HEK293 (cell line): ENCODE results near the gene IL17C.

ENCODE experiments used
- CTCF ChIA-PET: fragments of 350-600 bp; formaldehyde crosslinking; extraction: SDS; loops from one replicate; lab custom pipeline; 2021; ENCODE audit warnings: antibody characterized with exemption; lab: Yijun Ruan, JAX
- POLR2A ChIA-PET: fragments of 300-600 bp; formaldehyde crosslinking; extraction: SDS; loops from one replicate; lab custom pipeline; 2020; ENCODE audit warnings: antibody characterized with exemption, inconsistent platforms; lab: Yijun Ruan, JAX
- H3K27ac ChIP-seq: fragments of 200-500 bp; sonication (Bioruptor generic); 2 replicates; pipeline ENCODE4 v1.5.1; 2014; ENCODE audit warnings: low read depth, low read length, control low read depth, inconsistent platforms; ENCODE audit errors: extremely low read depth
- H3K36me3 ChIP-seq, 2 experiments: fragments of 200-500 bp in 1 of 2; sonication (Bioruptor generic) in 1 of 2; 1 replicate in 1 of 2; 2 replicates in 1 of 2; pipeline ENCODE4 v1.5.1; 2014 to 2017; ENCODE audit warnings: inconsistent platforms in 2 of 2, low read length in 2 of 2; ENCODE audit not compliant: control insufficient read depth in 2 of 2, insufficient read depth in 1 of 2
- H3K4me1 ChIP-seq: fragments of 200-500 bp; sonication (Bioruptor generic); 2 replicates; pipeline ENCODE4 v1.5.1; 2014; ENCODE audit warnings: mild to moderate bottlenecking, low read length, inconsistent platforms; ENCODE audit not compliant: control insufficient read depth, insufficient read depth
- H3K4me3 ChIP-seq: 2 replicates; pipeline ENCODE4 v1.5.1; 2011; ENCODE audit warnings: low read depth, mild to moderate bottlenecking, control low read depth, low read length, moderate library complexity
- H3K9me3 ChIP-seq: fragments of 200-500 bp; sonication (Bioruptor generic); 2 replicates; pipeline ENCODE4 v1.5.1; 2014; ENCODE audit warnings: low read depth, low read length, inconsistent platforms; ENCODE audit not compliant: control insufficient read depth, insufficient read depth
- FEZF1 ChIP-seq: fragments of 450-650 bp; formaldehyde crosslinking; IDR thresholded peaks from 2 replicates; pipeline ENCODE4 v1.5.1; 2016; ENCODE audit warnings: missing biosample characterization, missing genetic modification characterization
- GLI2 ChIP-seq: fragments of 450-650 bp; formaldehyde crosslinking; IDR thresholded peaks from 2 replicates; pipeline ENCODE4; 2017; ENCODE audit warnings: missing biosample characterization, missing genetic modification characterization, low read depth, borderline replicate concordance
- KLF16 ChIP-seq: fragments of 450-650 bp; formaldehyde crosslinking; IDR thresholded peaks from 2 replicates; pipeline ENCODE4 v1.5.1; 2017; ENCODE audit warnings: missing biosample characterization, missing genetic modification characterization
- SALL2 ChIP-seq: fragments of 450-650 bp; formaldehyde crosslinking; IDR thresholded peaks from 2 replicates; pipeline ENCODE4 v1.5.0; 2017; ENCODE audit warnings: missing biosample characterization, mild to moderate bottlenecking, missing genetic modification characterization, borderline replicate concordance
- SCRT1 ChIP-seq: fragments of 450-650 bp; formaldehyde crosslinking; IDR thresholded peaks from 2 replicates; pipeline ENCODE4 v1.5.1; 2016; ENCODE audit warnings: missing biosample characterization, missing genetic modification characterization, borderline replicate concordance
- SETDB1 ChIP-seq: IDR thresholded peaks from one replicate; pipeline ENCODE4 v1.6.1; 2017; ENCODE audit warnings: mild to moderate bottlenecking, low read length, moderate library complexity, mixed read lengths; ENCODE audit not compliant: insufficient read length
- SP2 ChIP-seq: fragments of 450-650 bp; formaldehyde crosslinking; IDR thresholded peaks from 2 replicates; pipeline ENCODE4 v1.5.1; 2016; ENCODE audit warnings: missing biosample characterization, missing genetic modification characterization
- TCF7L2 ChIP-seq: IDR thresholded peaks from 2 replicates; pipeline ENCODE4 v1.6.1; 2011; ENCODE audit warnings: low read depth, mild to moderate bottlenecking, inconsistent platforms, low read length, moderate library complexity, borderline replicate concordance
- YY1 ChIP-seq: fragments of 450-650 bp; formaldehyde crosslinking; IDR thresholded peaks from 2 replicates; pipeline ENCODE4 v1.5.1; 2018; ENCODE audit warnings: missing biosample characterization, missing genetic modification characterization
- ZBTB17 ChIP-seq: fragments of 450-650 bp; formaldehyde crosslinking; IDR thresholded peaks from 2 replicates; pipeline ENCODE4 v1.5.1; 2016; ENCODE audit warnings: missing biosample characterization, missing genetic modification characterization
- ZNF211 ChIP-seq: fragments of 450-650 bp; formaldehyde crosslinking; IDR thresholded peaks from 2 replicates; pipeline ENCODE4 v1.5.1; 2016; ENCODE audit warnings: low read depth, missing biosample characterization, missing genetic modification characterization
- ZNF223 ChIP-seq: fragments of 450-650 bp; formaldehyde crosslinking; IDR thresholded peaks from 2 replicates; pipeline ENCODE4 v1.5.1; 2016; ENCODE audit warnings: missing biosample characterization, missing genetic modification characterization
- ZNF311 ChIP-seq: fragments of 450-650 bp; formaldehyde crosslinking; IDR thresholded peaks from 2 replicates; pipeline ENCODE4 v1.5.1; 2017; ENCODE audit warnings: missing biosample characterization, missing genetic modification characterization, borderline replicate concordance
- ZNF335 ChIP-seq: fragments of 450-650 bp; formaldehyde crosslinking; conservative IDR thresholded peaks from 2 replicates; pipeline ENCODE4 v1.5.1; 2016; ENCODE audit warnings: missing biosample characterization, missing genetic modification characterization
- ZNF354C ChIP-seq: fragments of 450-650 bp; formaldehyde crosslinking; IDR thresholded peaks from 2 replicates; pipeline ENCODE4 v1.5.1; 2016; ENCODE audit warnings: missing biosample characterization, missing genetic modification characterization, low read depth, borderline replicate concordance
- ZNF366 ChIP-seq: fragments of 450-650 bp; formaldehyde crosslinking; conservative IDR thresholded peaks from 2 replicates; pipeline ENCODE4 v1.5.1; 2016; ENCODE audit warnings: missing biosample characterization, missing genetic modification characterization
- ZNF391 ChIP-seq: fragments of 450-650 bp; formaldehyde crosslinking; IDR thresholded peaks from 2 replicates; pipeline ENCODE4 v1.5.1; 2016; ENCODE audit warnings: low read depth, missing biosample characterization, missing genetic modification characterization, borderline replicate concordance
- ZNF501 ChIP-seq: fragments of 450-650 bp; formaldehyde crosslinking; IDR thresholded peaks from 2 replicates; pipeline ENCODE4 v1.5.1; 2016; ENCODE audit warnings: missing biosample characterization, missing genetic modification characterization
- ZNF629 ChIP-seq: fragments of 450-650 bp; formaldehyde crosslinking; IDR thresholded peaks from 2 replicates; pipeline ENCODE4 v1.5.1; 2017; ENCODE audit warnings: missing biosample characterization, missing genetic modification characterization
- ZNF664 ChIP-seq: fragments of 450-650 bp; formaldehyde crosslinking; IDR thresholded peaks from 2 replicates; pipeline ENCODE4 v1.5.1; 2016; ENCODE audit warnings: missing biosample characterization, missing genetic modification characterization
- ZXDB ChIP-seq: fragments of 450-650 bp; formaldehyde crosslinking; IDR thresholded peaks from 2 replicates; pipeline ENCODE4 v1.5.1; 2016; ENCODE audit warnings: missing biosample characterization, missing genetic modification characterization
- TF ChIP-seq, protein P1 (sequence below): fragments of 450-650 bp; formaldehyde crosslinking; IDR thresholded peaks from 2 replicates; pipeline ENCODE4 v1.5.1; 2016; ENCODE audit warnings: missing biosample characterization, missing genetic modification characterization
- TF ChIP-seq, protein P2 (sequence below): fragments of 450-650 bp; formaldehyde crosslinking; IDR thresholded peaks from 2 replicates; pipeline ENCODE4 v1.5.1; 2017; ENCODE audit warnings: missing biosample characterization, missing genetic modification characterization
- TF ChIP-seq, protein P3 (sequence below): fragments of 450-650 bp; formaldehyde crosslinking; IDR thresholded peaks from 2 replicates; pipeline ENCODE4 v1.5.1; 2016; ENCODE audit warnings: missing biosample characterization, missing genetic modification characterization
- TF ChIP-seq, protein P4 (sequence below): fragments of 450-650 bp; formaldehyde crosslinking; IDR thresholded peaks from 2 replicates; pipeline ENCODE4 v1.5.1; 2016; ENCODE audit warnings: missing biosample characterization, missing genetic modification characterization, borderline replicate concordance
- TF ChIP-seq, protein P5 (sequence below): fragments of 450-650 bp; formaldehyde crosslinking; IDR thresholded peaks from 2 replicates; pipeline ENCODE4 v1.5.1; 2017; ENCODE audit warnings: missing biosample characterization, missing genetic modification characterization

Gene IL17C

DNA sequence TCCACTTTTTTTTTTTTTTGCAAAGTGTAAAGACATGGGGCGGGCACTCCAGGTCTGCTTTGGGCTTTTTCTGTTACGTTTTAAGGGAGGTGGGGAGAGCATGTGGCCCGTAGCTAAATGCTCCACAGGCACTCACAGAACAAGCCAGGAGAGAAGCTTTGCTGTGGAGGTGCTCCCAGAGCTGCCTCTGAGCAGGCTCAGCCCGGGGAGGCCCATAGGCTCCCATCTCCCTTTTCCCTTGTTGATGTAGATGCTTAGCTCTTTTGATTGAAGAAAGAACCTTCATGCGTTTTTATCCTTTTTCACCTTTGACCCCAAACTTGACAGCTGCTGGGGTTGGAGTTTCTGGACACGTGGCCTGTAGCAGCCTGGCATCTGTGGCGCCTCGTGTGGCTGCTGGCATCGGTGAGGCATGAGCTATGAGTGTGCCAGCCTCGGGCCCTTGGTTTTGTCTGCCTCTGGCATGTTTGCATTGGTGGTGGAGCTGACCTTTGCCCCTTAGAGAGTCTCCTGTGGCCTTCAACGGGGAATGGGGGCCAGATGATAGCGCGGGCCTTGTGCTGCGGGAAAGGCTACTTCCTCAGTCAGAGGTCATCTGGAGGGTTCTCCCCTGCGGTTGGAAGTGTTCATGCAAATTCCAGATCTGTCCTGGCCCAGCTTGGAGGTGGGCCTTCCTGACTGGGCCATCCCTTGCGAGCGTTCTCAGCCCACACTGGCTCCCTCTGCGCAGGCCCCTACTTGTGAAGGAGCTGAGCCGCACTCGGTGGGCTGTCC is 20.0 kb upstream of the IL17C start:
- POLR2A ChIA-PET = no interaction called here
- CTCF ChIA-PET = interaction anchor here (0.6 to 2.4 kb wide), 4 partner anchors 9 to 18 kb away, joined by 3 to 15 read pairs (median 6); no protein-coding TSS in a partner anchor

DNA sequence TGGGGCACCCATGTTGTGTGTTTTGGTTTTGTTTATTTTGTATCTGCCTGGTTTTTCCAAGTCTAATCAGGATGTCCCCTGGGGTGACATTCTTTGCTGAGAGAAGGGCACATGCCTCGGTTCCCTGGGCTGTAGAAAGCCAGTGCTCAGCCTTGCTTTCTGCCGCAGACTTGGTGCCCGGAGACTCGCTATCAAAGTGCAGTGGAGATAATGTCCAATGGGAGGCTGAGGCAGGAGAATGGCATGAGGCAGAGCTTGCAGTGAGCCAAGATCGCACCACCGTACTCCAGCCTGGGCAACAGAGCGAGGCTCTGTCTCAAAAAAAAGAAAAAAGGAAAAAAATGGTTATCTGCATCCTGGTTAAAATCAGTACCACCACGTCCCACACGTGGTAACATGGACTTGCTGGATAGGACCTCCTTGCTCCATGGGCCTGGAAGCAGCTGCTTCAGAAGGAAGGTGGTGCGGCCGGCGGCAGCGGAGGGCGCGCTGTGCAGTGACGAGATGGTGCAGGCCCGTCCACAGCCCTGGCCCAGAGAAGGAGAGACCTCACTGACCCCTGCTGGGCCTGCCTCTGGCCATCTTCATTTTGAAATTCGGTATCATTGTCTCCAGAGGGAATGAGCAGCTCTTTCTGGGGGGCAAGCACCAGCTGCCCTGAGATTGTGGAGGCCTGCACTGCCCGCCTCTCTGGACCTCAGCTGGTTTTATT is 19.3 kb upstream of the IL17C start:
- no peaks in the 10 kb centered on the region for H3K9me3 ChIP-seq
- CTCF ChIA-PET = interaction anchor here (0.6 to 2.4 kb wide), 5 partner anchors 8 to 165 kb away, joined by 3 to 15 read pairs (median 4); no protein-coding TSS in a partner anchor
- no peak overlapping the region for H3K4me3 ChIP-seq
- H3K27ac ChIP-seq = no peak overlapping the region
- POLR2A ChIA-PET = no interaction called here
- H3K36me3 ChIP-seq = peaks cover 0 to 68% of the 10 kb centered on the region in 2 experiments; a peak in 2 of 3 replicates
- H3K4me1 ChIP-seq = no peaks in the 10 kb centered on the region
- TF ChIP-seq SP2 (tag by site-specific recombination) (no peak), ZNF211 (tag by site-specific recombination) (no peak), ZNF391 (no peak), ZNF311 (tag by site-specific recombination) (no peak), GLI2 (no peak), TCF7L2 (no peak), ZNF335 (tag by site-specific recombination) (no peak), SCRT1 (no peak), ZNF366 (no peak), ZNF664 (tag by site-specific recombination) (no peak), ZNF629 (no peak), ZNF354C (tag by site-specific recombination) (no peak)
- TF ChIP-seq, protein P1, sequence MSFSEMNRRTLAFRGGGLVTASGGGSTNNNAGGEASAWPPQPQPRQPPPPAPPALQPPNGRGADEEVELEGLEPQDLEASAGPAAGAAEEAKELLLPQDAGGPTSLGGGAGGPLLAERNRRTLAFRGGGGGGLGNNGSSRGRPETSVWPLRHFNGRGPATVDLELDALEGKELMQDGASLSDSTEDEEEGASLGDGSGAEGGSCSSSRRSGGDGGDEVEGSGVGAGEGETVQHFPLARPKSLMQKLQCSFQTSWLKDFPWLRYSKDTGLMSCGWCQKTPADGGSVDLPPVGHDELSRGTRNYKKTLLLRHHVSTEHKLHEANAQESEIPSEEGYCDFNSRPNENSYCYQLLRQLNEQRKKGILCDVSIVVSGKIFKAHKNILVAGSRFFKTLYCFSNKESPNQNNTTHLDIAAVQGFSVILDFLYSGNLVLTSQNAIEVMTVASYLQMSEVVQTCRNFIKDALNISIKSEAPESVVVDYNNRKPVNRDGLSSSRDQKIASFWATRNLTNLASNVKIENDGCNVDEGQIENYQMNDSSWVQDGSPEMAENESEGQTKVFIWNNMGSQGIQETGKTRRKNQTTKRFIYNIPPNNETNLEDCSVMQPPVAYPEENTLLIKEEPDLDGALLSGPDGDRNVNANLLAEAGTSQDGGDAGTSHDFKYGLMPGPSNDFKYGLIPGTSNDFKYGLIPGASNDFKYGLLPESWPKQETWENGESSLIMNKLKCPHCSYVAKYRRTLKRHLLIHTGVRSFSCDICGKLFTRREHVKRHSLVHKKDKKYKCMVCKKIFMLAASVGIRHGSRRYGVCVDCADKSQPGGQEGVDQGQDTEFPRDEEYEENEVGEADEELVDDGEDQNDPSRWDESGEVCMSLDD (tag by site-specific recombination) = no peak
- TF ChIP-seq, protein P2, sequence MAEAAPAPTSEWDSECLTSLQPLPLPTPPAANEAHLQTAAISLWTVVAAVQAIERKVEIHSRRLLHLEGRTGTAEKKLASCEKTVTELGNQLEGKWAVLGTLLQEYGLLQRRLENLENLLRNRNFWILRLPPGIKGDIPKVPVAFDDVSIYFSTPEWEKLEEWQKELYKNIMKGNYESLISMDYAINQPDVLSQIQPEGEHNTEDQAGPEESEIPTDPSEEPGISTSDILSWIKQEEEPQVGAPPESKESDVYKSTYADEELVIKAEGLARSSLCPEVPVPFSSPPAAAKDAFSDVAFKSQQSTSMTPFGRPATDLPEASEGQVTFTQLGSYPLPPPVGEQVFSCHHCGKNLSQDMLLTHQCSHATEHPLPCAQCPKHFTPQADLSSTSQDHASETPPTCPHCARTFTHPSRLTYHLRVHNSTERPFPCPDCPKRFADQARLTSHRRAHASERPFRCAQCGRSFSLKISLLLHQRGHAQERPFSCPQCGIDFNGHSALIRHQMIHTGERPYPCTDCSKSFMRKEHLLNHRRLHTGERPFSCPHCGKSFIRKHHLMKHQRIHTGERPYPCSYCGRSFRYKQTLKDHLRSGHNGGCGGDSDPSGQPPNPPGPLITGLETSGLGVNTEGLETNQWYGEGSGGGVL (tag by site-specific recombination) = no peak
- TF ChIP-seq, protein P3, sequence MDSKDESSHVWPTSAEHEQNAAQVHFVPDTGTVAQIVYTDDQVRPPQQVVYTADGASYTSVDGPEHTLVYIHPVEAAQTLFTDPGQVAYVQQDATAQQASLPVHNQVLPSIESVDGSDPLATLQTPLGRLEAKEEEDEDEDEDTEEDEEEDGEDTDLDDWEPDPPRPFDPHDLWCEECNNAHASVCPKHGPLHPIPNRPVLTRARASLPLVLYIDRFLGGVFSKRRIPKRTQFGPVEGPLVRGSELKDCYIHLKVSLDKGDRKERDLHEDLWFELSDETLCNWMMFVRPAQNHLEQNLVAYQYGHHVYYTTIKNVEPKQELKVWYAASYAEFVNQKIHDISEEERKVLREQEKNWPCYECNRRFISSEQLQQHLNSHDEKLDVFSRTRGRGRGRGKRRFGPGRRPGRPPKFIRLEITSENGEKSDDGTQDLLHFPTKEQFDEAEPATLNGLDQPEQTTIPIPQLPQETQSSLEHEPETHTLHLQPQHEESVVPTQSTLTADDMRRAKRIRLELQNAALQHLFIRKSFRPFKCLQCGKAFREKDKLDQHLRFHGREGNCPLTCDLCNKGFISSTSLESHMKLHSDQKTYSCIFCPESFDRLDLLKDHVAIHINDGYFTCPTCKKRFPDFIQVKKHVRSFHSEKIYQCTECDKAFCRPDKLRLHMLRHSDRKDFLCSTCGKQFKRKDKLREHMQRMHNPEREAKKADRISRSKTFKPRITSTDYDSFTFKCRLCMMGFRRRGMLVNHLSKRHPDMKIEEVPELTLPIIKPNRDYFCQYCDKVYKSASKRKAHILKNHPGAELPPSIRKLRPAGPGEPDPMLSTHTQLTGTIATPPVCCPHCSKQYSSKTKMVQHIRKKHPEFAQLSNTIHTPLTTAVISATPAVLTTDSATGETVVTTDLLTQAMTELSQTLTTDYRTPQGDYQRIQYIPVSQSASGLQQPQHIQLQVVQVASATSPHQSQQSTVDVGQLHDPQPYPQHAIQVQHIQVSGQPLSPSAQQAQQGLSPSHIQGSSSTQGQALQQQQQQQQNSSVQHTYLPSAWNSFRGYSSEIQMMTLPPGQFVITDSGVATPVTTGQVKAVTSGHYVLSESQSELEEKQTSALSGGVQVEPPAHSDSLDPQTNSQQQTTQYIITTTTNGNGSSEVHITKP (tag by site-specific recombination) = no peak

More for the DNA sequence above, 20.0 kb upstream of the IL17C start:
- TF ChIP-seq, protein P4, sequence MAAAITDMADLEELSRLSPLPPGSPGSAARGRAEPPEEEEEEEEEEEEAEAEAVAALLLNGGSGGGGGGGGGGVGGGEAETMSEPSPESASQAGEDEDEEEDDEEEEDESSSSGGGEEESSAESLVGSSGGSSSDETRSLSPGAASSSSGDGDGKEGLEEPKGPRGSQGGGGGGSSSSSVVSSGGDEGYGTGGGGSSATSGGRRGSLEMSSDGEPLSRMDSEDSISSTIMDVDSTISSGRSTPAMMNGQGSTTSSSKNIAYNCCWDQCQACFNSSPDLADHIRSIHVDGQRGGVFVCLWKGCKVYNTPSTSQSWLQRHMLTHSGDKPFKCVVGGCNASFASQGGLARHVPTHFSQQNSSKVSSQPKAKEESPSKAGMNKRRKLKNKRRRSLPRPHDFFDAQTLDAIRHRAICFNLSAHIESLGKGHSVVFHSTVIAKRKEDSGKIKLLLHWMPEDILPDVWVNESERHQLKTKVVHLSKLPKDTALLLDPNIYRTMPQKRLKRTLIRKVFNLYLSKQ (tag by site-specific recombination) = no peak
- TF ChIP-seq YY1 (tag by site-specific recombination) (no peak), SETDB1 (no peak), SALL2 (tag by site-specific recombination) (no peak), ZBTB17 (tag by site-specific recombination) (no peak), ZXDB (no peak), ZNF223 (no peak), FEZF1 (tag by site-specific recombination) (no peak), KLF16 (tag by site-specific recombination) (no peak), ZNF501 (tag by site-specific recombination) (no peak)
- TF ChIP-seq, protein P5, sequence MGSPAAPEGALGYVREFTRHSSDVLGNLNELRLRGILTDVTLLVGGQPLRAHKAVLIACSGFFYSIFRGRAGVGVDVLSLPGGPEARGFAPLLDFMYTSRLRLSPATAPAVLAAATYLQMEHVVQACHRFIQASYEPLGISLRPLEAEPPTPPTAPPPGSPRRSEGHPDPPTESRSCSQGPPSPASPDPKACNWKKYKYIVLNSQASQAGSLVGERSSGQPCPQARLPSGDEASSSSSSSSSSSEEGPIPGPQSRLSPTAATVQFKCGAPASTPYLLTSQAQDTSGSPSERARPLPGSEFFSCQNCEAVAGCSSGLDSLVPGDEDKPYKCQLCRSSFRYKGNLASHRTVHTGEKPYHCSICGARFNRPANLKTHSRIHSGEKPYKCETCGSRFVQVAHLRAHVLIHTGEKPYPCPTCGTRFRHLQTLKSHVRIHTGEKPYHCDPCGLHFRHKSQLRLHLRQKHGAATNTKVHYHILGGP (tag by site-specific recombination) = no peak
- Histone ChIP-seq H3K4me3 (no peak overlapping the region), H3K9me3 (no peaks in the 10 kb centered on the region), H3K4me1 (no peaks in the 10 kb centered on the region), H3K36me3 (peaks cover 0 to 68% of the 10 kb centered on the region in 2 experiments; a peak in 2 of 3 replicates), H3K27ac (no peak overlapping the region)
